ENCODE data around the gene PRIM1.

DNA sequence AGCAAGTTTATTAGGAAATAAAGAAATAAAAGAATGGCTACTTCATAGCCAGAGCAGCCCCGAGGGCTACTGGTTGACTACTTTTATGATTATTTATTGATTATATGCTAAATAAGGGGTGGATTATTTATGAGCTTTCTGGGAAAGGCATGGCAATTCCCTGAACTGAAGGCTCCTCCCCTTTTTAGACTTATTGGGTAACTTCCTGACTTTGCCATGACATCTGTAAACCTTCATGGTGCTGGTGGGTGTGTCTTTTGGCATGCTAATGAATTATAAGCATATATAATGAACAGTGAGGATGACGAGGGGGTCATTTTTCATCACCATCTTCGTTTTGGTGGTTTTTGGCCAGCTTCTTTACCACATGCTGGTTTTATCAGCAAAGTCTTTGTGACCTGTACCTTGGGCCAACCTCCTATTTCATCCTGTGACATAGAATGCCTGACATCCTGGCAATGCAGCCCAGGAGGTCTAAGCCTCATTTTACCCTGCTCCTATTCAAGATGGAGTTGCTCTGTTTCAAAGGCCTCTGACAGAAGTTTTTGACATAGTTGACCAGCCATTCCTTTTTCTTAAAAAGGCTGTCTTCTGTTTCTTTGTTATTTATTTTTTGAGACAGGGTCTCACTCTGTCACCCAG is 53.0 kb downstream of the PRIM1 start:
- TF ChIP-seq POLR2A (IDR thresholded peaks at IDR 0.05), result no peak
- TF ChIP-seq, protein P1, sequence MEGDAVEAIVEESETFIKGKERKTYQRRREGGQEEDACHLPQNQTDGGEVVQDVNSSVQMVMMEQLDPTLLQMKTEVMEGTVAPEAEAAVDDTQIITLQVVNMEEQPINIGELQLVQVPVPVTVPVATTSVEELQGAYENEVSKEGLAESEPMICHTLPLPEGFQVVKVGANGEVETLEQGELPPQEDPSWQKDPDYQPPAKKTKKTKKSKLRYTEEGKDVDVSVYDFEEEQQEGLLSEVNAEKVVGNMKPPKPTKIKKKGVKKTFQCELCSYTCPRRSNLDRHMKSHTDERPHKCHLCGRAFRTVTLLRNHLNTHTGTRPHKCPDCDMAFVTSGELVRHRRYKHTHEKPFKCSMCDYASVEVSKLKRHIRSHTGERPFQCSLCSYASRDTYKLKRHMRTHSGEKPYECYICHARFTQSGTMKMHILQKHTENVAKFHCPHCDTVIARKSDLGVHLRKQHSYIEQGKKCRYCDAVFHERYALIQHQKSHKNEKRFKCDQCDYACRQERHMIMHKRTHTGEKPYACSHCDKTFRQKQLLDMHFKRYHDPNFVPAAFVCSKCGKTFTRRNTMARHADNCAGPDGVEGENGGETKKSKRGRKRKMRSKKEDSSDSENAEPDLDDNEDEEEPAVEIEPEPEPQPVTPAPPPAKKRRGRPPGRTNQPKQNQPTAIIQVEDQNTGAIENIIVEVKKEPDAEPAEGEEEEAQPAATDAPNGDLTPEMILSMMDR (IDR thresholded peaks at IDR 0.05), result no peak

Data from lower leg skin (tissue), 3 donors.